ENCODE measurements around the gene CSH2. TPM values are rescaled to one million over a fixed set of nuclear protein-coding genes. Genes with fewer than 3 reads are reported as not detected.

Gene CSH2
- total and polyA plus RNA-seq, 9 of the 15 experiments (the other 6 are each of a cell fraction or from before 2014, with no cell fraction given), result not detected

DNA sequence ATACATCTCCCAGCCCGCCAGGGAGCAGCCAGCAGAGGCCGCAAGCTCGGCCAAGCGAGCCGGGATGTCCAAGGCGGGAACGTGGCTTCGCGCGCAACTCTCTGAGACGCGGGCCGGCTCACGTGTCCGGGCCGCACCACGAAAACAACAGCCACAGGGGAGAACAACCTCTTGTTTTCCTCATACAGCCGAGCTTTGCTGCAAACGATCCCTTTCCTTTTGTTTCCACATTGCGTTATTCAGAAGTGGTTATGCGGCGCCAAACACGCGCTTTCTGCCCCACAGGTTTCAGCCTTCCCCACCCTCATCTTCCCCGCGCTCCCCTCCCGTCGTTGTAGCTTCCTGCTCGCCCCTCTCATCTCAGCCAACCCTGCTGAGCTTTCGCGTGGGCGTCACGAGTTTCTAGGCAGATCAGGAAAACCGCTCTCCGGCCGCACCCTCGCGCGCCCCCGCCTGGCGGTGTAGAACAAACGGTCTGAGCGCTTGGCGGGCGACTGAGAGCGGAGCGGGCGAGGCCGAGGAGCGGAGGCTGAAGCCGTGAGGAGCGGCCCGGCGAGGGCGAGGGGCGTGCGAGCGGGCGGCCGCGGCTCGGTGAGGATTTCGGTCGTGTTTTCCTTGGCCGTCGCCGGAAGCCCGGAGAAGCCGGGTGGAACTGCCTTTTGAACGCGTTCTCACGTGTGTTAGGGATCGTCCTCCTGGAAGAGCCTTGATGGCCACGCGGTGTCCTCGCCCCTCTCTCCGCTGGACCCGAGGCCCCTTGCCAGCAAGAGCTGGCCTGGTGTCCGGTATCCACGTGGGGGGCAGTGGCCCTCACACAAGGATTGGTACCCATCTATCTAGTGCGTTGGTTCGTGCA, 24.4 kb downstream of the CSH2 start (continued):
- TF ChIP-seq, protein P1, sequence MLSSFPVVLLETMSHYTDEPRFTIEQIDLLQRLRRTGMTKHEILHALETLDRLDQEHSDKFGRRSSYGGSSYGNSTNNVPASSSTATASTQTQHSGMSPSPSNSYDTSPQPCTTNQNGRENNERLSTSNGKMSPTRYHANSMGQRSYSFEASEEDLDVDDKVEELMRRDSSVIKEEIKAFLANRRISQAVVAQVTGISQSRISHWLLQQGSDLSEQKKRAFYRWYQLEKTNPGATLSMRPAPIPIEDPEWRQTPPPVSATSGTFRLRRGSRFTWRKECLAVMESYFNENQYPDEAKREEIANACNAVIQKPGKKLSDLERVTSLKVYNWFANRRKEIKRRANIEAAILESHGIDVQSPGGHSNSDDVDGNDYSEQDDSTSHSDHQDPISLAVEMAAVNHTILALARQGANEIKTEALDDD (IDR thresholded peaks at IDR 0.05), result no peak
- no peak for TF ChIP-seq SAFB2 (IDR thresholded peaks at IDR 0.05; ENCODE audit: borderline replicate concordance, low read depth, low read length, severe bottlenecking)
- TF ChIP-seq ZNF124 (CRISPR knock-in tag; IDR thresholded peaks at IDR 0.05), result no peak
- TF ChIP-seq TCF7 (IDR thresholded peaks at IDR 0.05; ENCODE audit: borderline replicate concordance), result no peak
- TF ChIP-seq, protein P2, sequence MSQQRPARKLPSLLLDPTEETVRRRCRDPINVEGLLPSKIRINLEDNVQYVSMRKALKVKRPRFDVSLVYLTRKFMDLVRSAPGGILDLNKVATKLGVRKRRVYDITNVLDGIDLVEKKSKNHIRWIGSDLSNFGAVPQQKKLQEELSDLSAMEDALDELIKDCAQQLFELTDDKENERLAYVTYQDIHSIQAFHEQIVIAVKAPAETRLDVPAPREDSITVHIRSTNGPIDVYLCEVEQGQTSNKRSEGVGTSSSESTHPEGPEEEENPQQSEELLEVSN (IDR thresholded peaks at IDR 0.05; ENCODE audit: borderline replicate concordance in 1 of 2, extremely low read depth in 1 of 2, insufficient read depth in 1 of 2, insufficient read length in 1 of 2, low read depth in 1 of 2, low read length in 1 of 2, poor library complexity in 1 of 2, severe bottlenecking in 1 of 2), result peak; percentile 99 to 100
- 0 out of 2 replicates have a peak, but pooled peaks have one; percentile 34 for TF ChIP-seq ZNF79 (CRISPR knock-in tag; IDR thresholded peaks at IDR 0.05; ENCODE audit: low read depth)
- peak; percentile 49; the same call in 1 of the 2 replicates for TF ChIP-seq ZNF133 (CRISPR knock-in tag; IDR thresholded peaks at IDR 0.05)
- TF ChIP-seq, protein P3, sequence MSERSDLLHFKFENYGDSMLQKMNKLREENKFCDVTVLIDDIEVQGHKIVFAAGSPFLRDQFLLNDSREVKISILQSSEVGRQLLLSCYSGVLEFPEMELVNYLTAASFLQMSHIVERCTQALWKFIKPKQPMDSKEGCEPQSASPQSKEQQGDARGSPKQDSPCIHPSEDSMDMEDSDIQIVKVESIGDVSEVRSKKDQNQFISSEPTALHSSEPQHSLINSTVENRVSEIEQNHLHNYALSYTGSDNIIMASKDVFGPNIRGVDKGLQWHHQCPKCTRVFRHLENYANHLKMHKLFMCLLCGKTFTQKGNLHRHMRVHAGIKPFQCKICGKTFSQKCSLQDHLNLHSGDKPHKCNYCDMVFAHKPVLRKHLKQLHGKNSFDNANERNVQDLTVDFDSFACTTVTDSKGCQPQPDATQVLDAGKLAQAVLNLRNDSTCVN (CRISPR knock-in tag; IDR thresholded peaks at IDR 0.05), result no peak; the same call in 1 of the 2 replicates
- no peak for TF ChIP-seq FOXO4 (CRISPR knock-in tag; IDR thresholded peaks at IDR 0.05)

All from K562 (cell line).